Fibroblast of pulmonary artery (primary cell): Measurements from ENCODE around the gene EIF6.

Source experiments
- DNase-seq: peaks from one replicate; pipeline ENCODE4 v3.0.0-alpha.2; 2010; ENCODE audit warnings: low read depth
- H3K4me3 ChIP-seq: replicated peaks from 2 replicates; pipeline ENCODE4 v1.5.1; 2011; ENCODE audit warnings: low read depth, mild to moderate bottlenecking, control low read depth, low read length, moderate library complexity
- TF ChIP-seq, protein P1 (sequence below): IDR thresholded peaks from 2 replicates; pipeline ENCODE4 v1.5.1; 2011; ENCODE audit warnings: mild to moderate bottlenecking, control low read depth, low read length, inconsistent platforms; ENCODE audit errors: missing control alignments

The EIF6 gene

DNA sequence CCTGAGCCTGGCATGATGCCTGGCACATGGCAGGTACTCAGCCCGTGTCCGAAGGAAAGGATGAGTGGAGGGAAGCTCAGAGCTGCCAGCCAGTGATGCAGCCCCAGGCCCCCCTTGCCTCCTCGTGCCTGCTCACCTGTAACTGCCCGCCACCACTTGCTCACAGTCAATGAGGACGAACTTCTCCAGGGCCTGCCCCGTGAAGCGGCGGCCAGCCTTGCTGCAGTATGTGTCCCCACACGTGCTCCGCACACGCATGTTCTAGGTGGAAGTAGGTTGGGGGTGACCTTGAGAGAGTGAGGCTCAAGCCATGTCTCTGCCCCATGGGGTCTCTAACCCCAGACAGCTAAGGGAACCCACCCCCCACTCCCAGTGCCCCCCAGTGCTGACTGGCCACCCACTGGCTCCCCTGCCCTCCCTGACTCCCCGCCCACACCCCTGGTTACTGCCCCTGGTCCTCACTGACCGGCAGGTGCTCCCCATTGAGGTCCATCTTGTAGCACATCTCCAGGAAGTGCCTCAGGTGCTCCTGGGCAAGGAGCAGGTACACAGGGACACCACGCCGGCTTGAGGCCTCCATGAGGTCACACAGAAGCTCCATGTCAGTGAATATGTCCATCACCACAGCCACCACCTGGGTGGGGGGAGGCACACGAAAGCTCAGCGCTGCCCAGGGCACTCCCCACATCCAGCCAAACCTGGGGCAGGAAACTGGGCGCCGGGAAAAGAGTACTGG, 3.9 kb upstream of the EIF6 start:
- TF ChIP-seq, protein P1, sequence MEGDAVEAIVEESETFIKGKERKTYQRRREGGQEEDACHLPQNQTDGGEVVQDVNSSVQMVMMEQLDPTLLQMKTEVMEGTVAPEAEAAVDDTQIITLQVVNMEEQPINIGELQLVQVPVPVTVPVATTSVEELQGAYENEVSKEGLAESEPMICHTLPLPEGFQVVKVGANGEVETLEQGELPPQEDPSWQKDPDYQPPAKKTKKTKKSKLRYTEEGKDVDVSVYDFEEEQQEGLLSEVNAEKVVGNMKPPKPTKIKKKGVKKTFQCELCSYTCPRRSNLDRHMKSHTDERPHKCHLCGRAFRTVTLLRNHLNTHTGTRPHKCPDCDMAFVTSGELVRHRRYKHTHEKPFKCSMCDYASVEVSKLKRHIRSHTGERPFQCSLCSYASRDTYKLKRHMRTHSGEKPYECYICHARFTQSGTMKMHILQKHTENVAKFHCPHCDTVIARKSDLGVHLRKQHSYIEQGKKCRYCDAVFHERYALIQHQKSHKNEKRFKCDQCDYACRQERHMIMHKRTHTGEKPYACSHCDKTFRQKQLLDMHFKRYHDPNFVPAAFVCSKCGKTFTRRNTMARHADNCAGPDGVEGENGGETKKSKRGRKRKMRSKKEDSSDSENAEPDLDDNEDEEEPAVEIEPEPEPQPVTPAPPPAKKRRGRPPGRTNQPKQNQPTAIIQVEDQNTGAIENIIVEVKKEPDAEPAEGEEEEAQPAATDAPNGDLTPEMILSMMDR: no peak
- DNase-seq: no peak
- H3K4me3 ChIP-seq: no peak overlapping the region

DNA sequence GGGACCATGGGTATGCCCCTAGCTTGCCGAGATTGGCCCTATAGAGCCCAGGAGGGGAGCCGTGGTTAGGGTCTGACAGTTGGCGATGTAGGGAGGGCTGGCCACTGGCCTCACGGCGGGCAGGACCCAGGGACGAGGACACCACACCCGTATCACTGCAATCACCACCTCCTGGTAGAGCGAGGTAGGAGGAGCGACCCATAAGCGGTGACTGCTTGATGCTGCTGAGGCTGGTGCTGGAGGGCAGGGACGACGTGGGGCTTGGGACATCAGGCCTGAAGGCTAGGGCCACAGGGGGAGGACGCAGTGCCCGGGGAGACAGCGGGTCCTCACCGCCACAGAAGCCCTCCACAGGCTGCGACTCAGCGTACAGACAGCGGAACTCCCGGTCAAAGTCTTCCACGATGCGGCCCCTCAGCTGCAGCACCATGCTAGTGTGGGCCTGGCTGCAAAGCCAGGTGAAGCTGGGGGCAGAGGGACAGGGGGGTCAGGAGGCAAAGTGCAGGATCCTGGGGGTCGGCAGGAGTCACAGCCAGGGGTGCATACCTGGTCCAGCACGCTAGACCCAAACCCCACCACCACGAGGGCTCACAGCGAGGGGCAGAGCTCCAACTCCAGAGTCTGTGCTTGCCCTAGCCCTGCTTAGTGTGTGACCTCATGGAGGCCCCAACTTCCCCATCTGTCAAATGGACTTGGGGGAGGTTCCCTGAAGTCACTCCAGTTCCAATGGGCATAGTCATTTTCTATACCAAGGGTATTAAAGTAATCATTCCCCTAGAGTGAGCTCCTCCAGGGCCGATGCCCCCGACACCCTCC, 3.1 kb upstream of the EIF6 start:
- H3K4me3 ChIP-seq: no peak overlapping the region
- no peak for DNase-seq

DNA sequence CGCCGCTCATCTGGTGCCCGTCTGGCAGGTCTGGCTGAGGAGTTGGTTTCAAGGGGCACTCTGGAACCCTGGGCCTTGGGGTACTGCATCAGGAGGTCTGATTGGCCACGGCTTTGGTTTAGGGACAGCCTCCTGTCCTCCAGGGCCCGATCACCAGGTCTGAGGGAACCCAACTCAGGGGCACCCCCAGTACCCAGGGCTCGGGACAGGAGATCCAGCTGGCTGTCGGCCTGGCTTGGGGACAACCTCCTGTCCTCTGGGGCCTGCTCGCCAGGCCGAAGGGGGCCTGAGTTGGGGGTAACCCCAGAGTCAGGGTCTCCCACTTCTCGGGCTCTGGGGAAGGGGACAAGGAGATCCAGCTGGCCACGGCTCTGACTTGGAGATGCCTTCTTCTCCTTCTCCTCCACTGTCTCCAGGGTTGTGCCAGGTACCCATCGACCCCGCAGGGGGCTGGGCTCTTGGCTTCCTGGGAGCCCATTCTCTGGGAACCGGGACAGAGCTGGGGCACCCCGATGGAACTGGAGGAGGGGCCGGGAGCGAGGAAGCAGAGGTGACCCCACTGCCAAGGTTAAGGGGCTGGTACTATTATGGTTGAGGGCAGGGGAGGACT, 2.4 kb upstream of the EIF6 start:
- no peak overlapping the region for H3K4me3 ChIP-seq
- TF ChIP-seq, protein P1: no peak
- DNase-seq: no peak

More for the DNA sequence above, 3.1 kb upstream of the EIF6 start:
- TF ChIP-seq, protein P1: no peak

DNA sequence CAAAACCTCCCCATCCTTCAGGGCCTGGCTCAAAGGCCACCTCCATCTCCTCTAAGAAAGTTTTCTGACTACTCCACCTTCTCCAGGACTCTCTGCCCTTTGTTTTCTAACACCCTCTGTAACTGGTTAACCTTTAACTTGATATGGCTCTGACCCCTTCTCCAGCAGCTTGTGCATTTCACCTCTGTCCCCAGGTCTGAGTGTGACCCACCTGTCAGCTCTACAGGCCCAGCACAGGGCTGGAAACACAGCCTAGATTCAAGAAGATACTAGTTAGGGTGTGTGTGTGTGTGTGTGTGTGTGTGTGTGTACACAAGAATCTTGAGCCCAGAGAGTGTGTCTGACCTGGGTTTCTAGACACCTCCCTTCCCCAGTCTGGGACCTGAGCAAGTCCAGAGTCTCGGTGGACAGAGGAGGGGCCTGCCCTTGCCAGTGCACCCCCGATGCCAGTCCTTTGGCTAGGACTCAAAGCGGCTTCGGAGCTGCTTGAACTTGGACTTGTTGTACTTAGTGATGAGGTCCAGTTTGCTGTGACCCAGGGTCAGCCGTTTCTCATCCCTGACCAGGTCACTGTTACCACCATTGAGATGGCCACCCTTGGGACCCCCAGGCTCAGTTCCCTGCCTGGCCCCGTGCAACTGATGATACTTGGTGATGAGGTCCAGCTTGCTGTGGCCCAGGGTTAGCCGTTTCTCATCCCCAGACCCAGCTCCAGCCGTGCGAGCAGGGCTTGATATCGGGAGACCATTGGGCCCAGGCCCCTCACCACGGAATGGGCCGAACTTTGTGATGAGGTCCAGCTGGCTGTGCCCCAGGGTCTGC, 1.7 kb upstream of the EIF6 start:
- TF ChIP-seq, protein P1: no peak
- DNase-seq: no peak

DNA sequence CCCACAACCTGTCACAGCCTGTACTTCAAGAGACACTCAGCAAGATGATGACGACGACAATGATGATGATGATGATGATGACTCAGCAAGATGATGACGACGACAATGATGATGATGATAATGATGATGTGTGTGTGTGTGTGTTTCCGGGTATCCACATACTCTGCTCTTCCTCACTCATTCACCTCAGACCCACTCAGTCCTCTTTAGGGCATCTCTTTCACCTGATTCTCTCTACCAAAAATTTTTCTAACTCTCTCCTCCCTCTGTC, 1.2 kb upstream of the EIF6 start:
- DNase-seq: no peak
- TF ChIP-seq, protein P1: no peak
- H3K4me3 ChIP-seq: no peak overlapping the region

More for the DNA sequence above, 1.7 kb upstream of the EIF6 start:
- no peak overlapping the region for H3K4me3 ChIP-seq

DNA sequence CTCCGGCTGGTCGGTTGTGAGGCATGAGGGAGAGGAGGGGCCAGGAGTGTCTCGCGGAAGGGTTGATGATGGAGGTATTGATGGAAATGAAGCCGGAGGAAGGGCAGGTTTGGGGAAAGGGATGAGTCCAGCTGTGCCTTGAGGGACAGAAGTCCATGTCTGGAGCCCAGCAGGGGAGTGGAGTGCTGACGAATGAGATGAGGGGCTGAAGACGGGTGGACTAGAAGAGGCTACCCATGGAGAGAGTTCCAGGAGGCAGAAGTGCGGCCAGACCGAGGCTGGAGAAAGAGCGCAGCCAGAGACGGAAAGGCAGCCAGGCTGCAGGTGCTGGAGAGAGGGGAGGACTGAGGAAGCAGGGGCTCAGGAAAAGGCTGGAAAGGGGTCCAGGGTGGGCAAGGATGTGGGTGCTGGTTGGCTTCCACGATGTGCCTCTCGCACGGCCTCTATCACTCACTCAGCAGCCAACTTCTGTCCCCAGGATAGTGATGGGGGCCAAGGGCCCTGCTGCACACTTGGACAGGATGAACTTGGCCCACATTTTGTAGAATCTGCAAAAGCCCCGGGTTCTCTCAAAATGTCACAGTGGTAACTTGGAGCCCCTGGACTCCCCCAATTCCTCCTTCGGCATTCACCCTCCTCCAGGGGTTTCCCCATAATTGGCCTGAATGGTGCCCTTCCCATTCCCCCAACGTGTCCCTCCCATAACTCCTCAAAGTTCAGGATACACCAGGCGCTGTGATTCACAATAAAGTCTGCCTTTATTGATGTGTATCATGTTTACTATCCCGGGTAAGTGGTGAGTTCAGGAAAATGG, 627 bp upstream of the EIF6 start:
- H3K4me3 ChIP-seq: peak overlapping the region; percentile 86
- no peak for DNase-seq
- TF ChIP-seq, protein P1: no peak
